GM12878 (cell line): Measurements from ENCODE around the gene KCNMB4. TPM values are rescaled to one million over a fixed set of nuclear protein-coding genes. Genes with fewer than 3 reads are reported as not detected.

Experiments used
- ATAC-seq: fragments of 200-7000 bp; cut with Tn5 transposase; 3 replicates; pipeline ENCODE4 v1.9.1; 2020; ENCODE audit warnings: mild to moderate bottlenecking, moderate library complexity
- BruUV-seq: library from RNA; stranded (reverse); fragments of 400-500 nt; replicated peaks from 2 replicates; lab custom pipeline; 2021; lab: Mats Ljungman, UMichigan
- CTCF ChIA-PET: fragments of 300-600 bp; sonication (Branson Sonifier 250); formaldehyde crosslinking; extraction: SDS; loops from one replicate; lab custom pipeline; 2021; ENCODE audit warnings: inconsistent platforms; lab: Yijun Ruan, JAX
- POLR2A ChIA-PET: fragments of 350-600 bp; formaldehyde crosslinking; extraction: SDS; loops from one replicate; lab custom pipeline; 2021; ENCODE audit warnings: inconsistent platforms; lab: Charles Lee
- RAD21 ChIA-PET: fragments of 300-600 bp; sonication (Branson Sonifier 250); formaldehyde crosslinking; loops from one replicate; lab custom pipeline; 2023; ENCODE audit warnings: antibody characterized with exemption; ENCODE audit not compliant: unreplicated experiment; lab: Charles Lee
- SMC1A ChIA-PET: fragments of 300-600 bp; sonication (Branson Sonifier 250); formaldehyde crosslinking; loops from one replicate; lab custom pipeline; 2023; ENCODE audit not compliant: unreplicated experiment, uncharacterized antibody; lab: Charles Lee
- DNase-seq: peaks from one replicate; pipeline ENCODE4 v3.0.0-alpha.2; 2011; ENCODE audit warnings: low read depth, low spot score
- FAIRE-seq: peaks from 3 replicates; lab custom pipeline; 2011; peaks lifted over from hg19 to GRCh38; lab: Jason Lieb, UNC
- H2AFZ ChIP-seq: 2 replicates; pipeline ENCODE4 v1.6.0; 2011; ENCODE audit warnings: low read depth, low read length, control low read depth; ENCODE audit not compliant: control insufficient read depth
- H3K27ac ChIP-seq: 2 replicates; pipeline ENCODE4 v1.5.1; 2011; ENCODE audit warnings: control low read depth; ENCODE audit not compliant: control insufficient read depth, insufficient read depth
- H3K27me3 ChIP-seq, 2 experiments: replicated peaks in 1 of 2; 2 replicates each; pipeline versions ENCODE4 v1.6.0 to v1.6.1; 2011; ENCODE audit warnings: low read length in 1 of 2; ENCODE audit not compliant: control insufficient read depth in 2 of 2, insufficient read depth in 2 of 2
- H3K36me3 ChIP-seq, 2 experiments: 2 replicates each; pipeline ENCODE4 v1.5.1; 2011; ENCODE audit warnings: low read length in 1 of 2; ENCODE audit not compliant: control insufficient read depth in 2 of 2, insufficient read depth in 2 of 2
- H3K4me1 ChIP-seq: 2 replicates; pipeline ENCODE4 v1.6.1; 2011; ENCODE audit warnings: mild to moderate bottlenecking, low read length, moderate library complexity, mixed read lengths; ENCODE audit not compliant: control insufficient read depth, insufficient read depth
- H3K4me2 ChIP-seq: 2 replicates; pipeline ENCODE4 v1.6.0; 2011; ENCODE audit warnings: control low read depth; ENCODE audit not compliant: control insufficient read depth, insufficient read depth
- H3K4me3 ChIP-seq: fragments of 200-600 bp; sonication (generic); 2 replicates; pipeline ENCODE4 v1.5.1; 2016
- H3K79me2 ChIP-seq: 2 replicates; pipeline ENCODE4 v1.6.0; 2011; ENCODE audit warnings: low read length; ENCODE audit not compliant: control insufficient read depth, insufficient read depth
- H3K9ac ChIP-seq: 2 replicates; pipeline ENCODE4 v1.8.0; 2011; ENCODE audit warnings: low read length, control low read depth, mixed read lengths; ENCODE audit not compliant: control insufficient read depth, insufficient read depth
- H3K9me3 ChIP-seq: replicated peaks from 3 replicates; pipeline ENCODE4 v1.5.1; 2011; ENCODE audit warnings: mild to moderate bottlenecking, low read length; ENCODE audit not compliant: control insufficient read depth, insufficient read depth
- H4K20me1 ChIP-seq: 2 replicates; pipeline ENCODE4 v1.6.0; 2011; ENCODE audit not compliant: control insufficient read depth, insufficient read depth
- CHD1 ChIP-seq: IDR thresholded peaks from 2 replicates; pipeline ENCODE4 v1.6.1; 2012; ENCODE audit warnings: low read depth, low read length, improper control_type of control experiment
- ETV6 ChIP-seq, 2 experiments: fragments of 450-650 bp in 1 of 2; IDR thresholded peaks in 1 of 2; conservative IDR thresholded peaks in 1 of 2; 2 replicates each; pipeline ENCODE4 v1.6.1; 2014; ENCODE audit warnings: antibody characterized with exemption in 1 of 2, borderline replicate concordance in 1 of 2, low read depth in 1 of 2, mild to moderate bottlenecking in 1 of 2, moderate library complexity in 1 of 2
- SIX5 ChIP-seq: IDR thresholded peaks from 2 replicates; pipeline ENCODE4 v1.6.1; 2011; ENCODE audit warnings: mild to moderate bottlenecking, low read depth, low read length, moderate library complexity; ENCODE audit not compliant: severe bottlenecking
- ZNF24 ChIP-seq: fragments of 450-650 bp; IDR thresholded peaks from 2 replicates; pipeline ENCODE4 v1.6.1; 2017; ENCODE audit warnings: antibody characterized with exemption, mild to moderate bottlenecking
- WGBS: methylation state at CpG from one replicate; pipeline ENCODE4 v1.1.6; 2016; ENCODE audit warnings: low lambda C conversion rate; ENCODE audit not compliant: insufficient replicate concordance, insufficient coverage; ENCODE audit errors: missing lambda C conversion rate; 5-methylcytosine and 5-hydroxymethylcytosine counted together
- in situ Hi-C: fragments of 300-500 bp; cut with MboI; formaldehyde crosslinking; loops from 9 replicates; pipeline ENCODE4 v1.14.3; 2018; ENCODE audit warnings: mixed read lengths
- intact Hi-C: fragments of 100-400 bp; cut with micrococcal nuclease; formaldehyde crosslinking; loops from one replicate; pipeline ENCODE4 v1.14.2; 2022; ENCODE audit not compliant: unreplicated experiment
- polyA plus RNA-seq, 11 experiments: library from polyadenylated mRNA; depleted of rRNA in 4 of 11; unstranded in 6 of 11; stranded (reverse) in 5 of 11; fragments of >200 nt; fragmentation: Nextera tagmentation in 4 of 11; fragmentation: Illumina TruSeq in 1 of 11; extraction: Ambion mirVana in 4 of 11; extraction: Trizol in 1 of 11; gene quantifications; 1 replicate in 1 of 11; 2 replicates in 10 of 11; pipeline versions ENCODE4 v1.2.1 to v1.2.3, GENCODE V29; 2011 to 2016; ENCODE audit warnings: inconsistent platforms in 2 of 11, missing spikeins in 2 of 11, low read depth in 1 of 11
- total RNA-seq, 4 experiments: library from RNA; depleted of rRNA in 3 of 4; stranded (reverse); fragments of >200 nt in 3 of 4; fragmentation: Illumina TruSeq in 1 of 4; extraction: Trizol in 1 of 4; gene quantifications; 2 replicates each; pipeline versions ENCODE4 v1.2.1 to v1.2.3, GENCODE V29; 2013 to 2021
- TF ChIP-seq, protein P1 (sequence below): fragments of 450-650 bp; formaldehyde crosslinking; IDR thresholded peaks from 2 replicates; pipeline ENCODE4 v1.5.0; 2022; ENCODE audit warnings: mild to moderate bottlenecking, missing genetic modification characterization

Gene KCNMB4
- total and polyA plus RNA-seq, 10 of the 15 experiments (the other 5 are each of a cell fraction or from before 2014, with no cell fraction given): 0.06 to 0.37 (median 0.16) TPM; not detected in 2

- RAD21 ChIA-PET: no interaction called here
- FAIRE-seq: no peak
Measured at GRCh38 chr12:70393787-70394499, 27.9 kb downstream of the KCNMB4 start.

GRCh38 chr12:70398002-70398401 lies 31.9 kb downstream of the KCNMB4 start:
- no peak for FAIRE-seq
- ChIA-PET POLR2A (no interaction called here), CTCF (interaction anchor here (0.7 kb wide), 1 partner anchor 14 kb away, joined by 3 read pairs; no protein-coding TSS in a partner anchor), RAD21 (no interaction called here), SMC1A (interaction anchor here (1.2 kb wide), 1 partner anchor 9 kb away, joined by 3 read pairs; no protein-coding TSS in a partner anchor)
- Histone ChIP-seq H3K9ac (no peak overlapping the region), H3K79me2 (no peaks in the 10 kb centered on the region), H3K27me3 (no peaks in the 10 kb centered on the region), H3K36me3 (no peaks in the 10 kb centered on the region), H3K4me2 (no peak overlapping the region), H3K4me3 (no peak overlapping the region), H3K27ac (no peak overlapping the region), H3K9me3 (no peaks in the 10 kb centered on the region), H4K20me1 (no peaks in the 10 kb centered on the region), H2AFZ (no peak overlapping the region), H3K4me1 (no peaks in the 10 kb centered on the region)
- intact Hi-C loops: no loop called here
- no TSS peak for BruUV-seq
- DNase-seq: no peak
- ATAC-seq: no peak
- in situ Hi-C loops: no loop called here
- TF ChIP-seq, protein P1, sequence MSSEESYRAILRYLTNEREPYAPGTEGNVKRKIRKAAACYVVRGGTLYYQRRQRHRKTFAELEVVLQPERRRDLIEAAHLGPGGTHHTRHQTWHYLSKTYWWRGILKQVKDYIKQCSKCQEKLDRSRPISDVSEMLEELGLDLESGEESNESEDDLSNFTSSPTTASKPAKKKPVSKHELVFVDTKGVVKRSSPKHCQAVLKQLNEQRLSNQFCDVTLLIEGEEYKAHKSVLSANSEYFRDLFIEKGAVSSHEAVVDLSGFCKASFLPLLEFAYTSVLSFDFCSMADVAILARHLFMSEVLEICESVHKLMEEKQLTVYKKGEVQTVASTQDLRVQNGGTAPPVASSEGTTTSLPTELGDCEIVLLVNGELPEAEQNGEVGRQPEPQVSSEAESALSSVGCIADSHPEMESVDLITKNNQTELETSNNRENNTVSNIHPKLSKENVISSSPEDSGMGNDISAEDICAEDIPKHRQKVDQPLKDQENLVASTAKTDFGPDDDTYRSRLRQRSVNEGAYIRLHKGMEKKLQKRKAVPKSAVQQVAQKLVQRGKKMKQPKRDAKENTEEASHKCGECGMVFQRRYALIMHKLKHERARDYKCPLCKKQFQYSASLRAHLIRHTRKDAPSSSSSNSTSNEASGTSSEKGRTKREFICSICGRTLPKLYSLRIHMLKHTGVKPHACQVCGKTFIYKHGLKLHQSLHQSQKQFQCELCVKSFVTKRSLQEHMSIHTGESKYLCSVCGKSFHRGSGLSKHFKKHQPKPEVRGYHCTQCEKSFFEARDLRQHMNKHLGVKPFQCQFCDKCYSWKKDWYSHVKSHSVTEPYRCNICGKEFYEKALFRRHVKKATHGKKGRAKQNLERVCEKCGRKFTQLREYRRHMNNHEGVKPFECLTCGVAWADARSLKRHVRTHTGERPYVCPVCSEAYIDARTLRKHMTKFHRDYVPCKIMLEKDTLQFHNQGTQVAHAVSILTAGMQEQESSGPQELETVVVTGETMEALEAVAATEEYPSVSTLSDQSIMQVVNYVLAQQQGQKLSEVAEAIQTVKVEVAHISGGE (CRISPR knock-in tag): no peak
- TF ChIP-seq ETV6 (conservative IDR thresholded peaks at IDR 0.05 in 1 of 2, IDR thresholded peaks at IDR 0.05 in 1 of 2; ENCODE audit: borderline replicate concordance in 1 of 2, low read depth in 1 of 2): no peak

More at GRCh38 chr12:70393787-70394499, 27.9 kb downstream of the KCNMB4 start:
- ChIA-PET POLR2A (no interaction called here), CTCF (interaction anchor here (1.0 to 1.1 kb wide), 2 partner anchors 183 to 494 kb away, joined by 3 to 4 read pairs; no protein-coding TSS in a partner anchor), SMC1A (interaction anchor here (1.0 kb wide), 1 partner anchor 166 kb away, joined by 3 read pairs; no protein-coding TSS in a partner anchor)
- Histone ChIP-seq H3K4me3 (no peak overlapping the region), H3K27me3 (no peaks in the 10 kb centered on the region; a peak in 1 of 4 replicates), H3K27ac (no peak overlapping the region), H3K4me1 (no peaks in the 10 kb centered on the region), H4K20me1 (no peaks in the 10 kb centered on the region), H3K79me2 (no peaks in the 10 kb centered on the region), H3K9ac (no peak overlapping the region), H2AFZ (no peak overlapping the region), H3K9me3 (no peaks in the 10 kb centered on the region), H3K36me3 (no peaks in the 10 kb centered on the region), H3K4me2 (no peak overlapping the region)
- no peak for DNase-seq
- intact Hi-C loops (no loop called here), in situ Hi-C loops (no loop called here)
- no peak for ATAC-seq
- WGBS: 29% methylated on average over 2 of the region's 2 CpGs
- BruUV-seq: no TSS peak
- TF ChIP-seq CHD1 (no peak), SIX5 (no peak), ZNF24 (no peak)
